Stimulated activated naive CD8-positive, alpha-beta T cell treated with anti-CD3 and anti-CD28 coated beads, Interleukin-15, Interleukin-2, amounts not matched to agents 100 ng/mL and 50 ng/mL, for 24 hours (primary cell): Measurements from ENCODE around the gene PRKCA.
"Not testable (repeated sequence)": the region's sequence is repeated elsewhere in the genome, so short reads cannot be mapped to it uniquely, and the experiment has no call there.

ENCODE experiments used
- H3K27ac Mint-ChIP-seq: one replicate; pipeline ENCODE4 v1.8.0; 2021; ENCODE audit warnings: mild to moderate bottlenecking, mixed read lengths
- H3K27me3 Mint-ChIP-seq: one replicate; pipeline ENCODE4 v1.8.0; 2021; ENCODE audit warnings: mixed read lengths
- H3K36me3 Mint-ChIP-seq: one replicate; pipeline ENCODE4 v1.8.0; 2021; ENCODE audit warnings: low read depth, mixed read lengths
- H3K4me1 Mint-ChIP-seq: one replicate; pipeline ENCODE4 v1.8.0; 2021; ENCODE audit warnings: low read depth, mixed read lengths
- H3K4me3 Mint-ChIP-seq: one replicate; pipeline ENCODE4 v1.8.0; 2021; ENCODE audit warnings: mild to moderate bottlenecking, mixed read lengths
- H3K9me3 Mint-ChIP-seq: one replicate; pipeline ENCODE4 v1.8.0; 2021; ENCODE audit warnings: mixed read lengths

The PRKCA gene

DNA sequence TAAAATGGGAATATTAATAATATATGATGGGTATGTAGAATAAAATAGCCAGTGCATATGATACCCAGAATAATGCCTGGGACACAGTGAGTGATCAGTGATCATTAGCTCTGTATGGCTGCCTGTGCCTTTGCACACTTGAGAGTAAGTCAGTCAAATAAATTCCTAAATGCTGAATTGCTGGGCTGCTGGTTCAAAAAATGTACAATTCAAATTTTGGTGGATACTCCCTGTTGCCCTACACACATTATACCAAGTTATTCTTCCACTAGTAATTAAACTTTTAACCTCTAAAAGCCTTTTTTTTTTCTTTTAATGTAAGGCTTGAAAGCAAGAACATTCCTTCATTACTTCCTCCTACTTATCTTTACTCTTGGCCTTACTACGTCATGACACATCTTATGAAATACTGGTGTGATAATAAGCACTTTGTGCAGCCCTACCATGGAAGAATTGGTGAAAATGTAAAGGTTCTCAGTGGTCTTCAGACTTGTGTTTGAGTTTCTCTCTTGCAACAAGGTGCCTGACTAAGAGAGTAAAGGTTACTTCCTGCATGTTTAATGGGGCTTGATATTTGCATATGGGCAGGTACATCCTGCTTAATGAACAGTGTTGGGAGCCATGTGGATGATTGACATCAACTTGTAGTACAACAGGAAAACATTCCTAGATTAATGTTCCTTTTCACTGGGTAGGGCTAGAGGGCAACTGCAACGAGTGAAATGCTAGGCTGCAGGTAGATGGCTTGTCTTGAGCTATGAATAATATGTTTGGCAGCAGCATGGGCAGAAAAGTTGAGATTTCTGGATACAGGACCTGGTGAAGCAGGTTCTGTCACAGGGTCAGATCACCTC lies 84.3 kb downstream of the PRKCA start:
- Mint-ChIP-seq H3K36me3 (peaks cover 55% of the 10 kb centered on the region), H3K27me3 (no peaks in the 10 kb centered on the region), H3K9me3 (no peaks in the 10 kb centered on the region), H3K4me3 (no peak overlapping the region), H3K4me1 (peaks cover 81% of the 10 kb centered on the region), H3K27ac (peak overlapping the region; percentile 80)

DNA sequence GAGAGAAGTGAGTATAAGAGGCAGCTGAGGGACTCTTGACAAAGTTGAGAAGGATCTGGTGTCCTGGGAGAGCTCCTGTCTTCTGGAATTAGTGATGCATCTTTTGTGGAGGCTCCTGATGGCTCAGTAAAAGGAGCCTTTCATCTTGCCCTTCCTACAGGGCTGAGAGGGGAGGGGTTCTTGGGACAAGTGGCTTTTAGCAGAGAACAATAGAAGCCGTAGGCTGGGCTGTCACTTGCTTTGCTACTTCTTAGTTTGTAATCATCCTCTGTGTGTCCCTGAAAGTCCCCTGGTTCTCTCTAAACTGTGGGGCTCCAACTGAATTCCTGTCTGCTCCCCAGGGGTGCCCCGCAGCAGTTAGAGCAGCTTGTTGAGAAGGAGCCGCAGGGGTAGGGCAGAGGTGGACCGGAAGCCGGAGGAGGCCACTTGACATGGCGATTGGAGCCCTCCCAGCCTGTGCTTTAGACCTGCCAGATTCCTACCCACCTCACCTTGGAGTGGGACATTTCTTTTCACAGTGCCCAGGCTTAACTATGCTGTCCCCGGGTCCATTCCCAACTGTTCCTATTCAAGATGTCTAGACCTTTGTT lies 85.1 kb downstream of the PRKCA start:
- Mint-ChIP-seq H3K9me3 (no peaks in the 10 kb centered on the region), H3K27me3 (no peaks in the 10 kb centered on the region), H3K27ac (peak overlapping the region; percentile 80), H3K4me1 (peaks cover 84% of the 10 kb centered on the region), H3K4me3 (no peak overlapping the region), H3K36me3 (peaks cover 55% of the 10 kb centered on the region)

DNA sequence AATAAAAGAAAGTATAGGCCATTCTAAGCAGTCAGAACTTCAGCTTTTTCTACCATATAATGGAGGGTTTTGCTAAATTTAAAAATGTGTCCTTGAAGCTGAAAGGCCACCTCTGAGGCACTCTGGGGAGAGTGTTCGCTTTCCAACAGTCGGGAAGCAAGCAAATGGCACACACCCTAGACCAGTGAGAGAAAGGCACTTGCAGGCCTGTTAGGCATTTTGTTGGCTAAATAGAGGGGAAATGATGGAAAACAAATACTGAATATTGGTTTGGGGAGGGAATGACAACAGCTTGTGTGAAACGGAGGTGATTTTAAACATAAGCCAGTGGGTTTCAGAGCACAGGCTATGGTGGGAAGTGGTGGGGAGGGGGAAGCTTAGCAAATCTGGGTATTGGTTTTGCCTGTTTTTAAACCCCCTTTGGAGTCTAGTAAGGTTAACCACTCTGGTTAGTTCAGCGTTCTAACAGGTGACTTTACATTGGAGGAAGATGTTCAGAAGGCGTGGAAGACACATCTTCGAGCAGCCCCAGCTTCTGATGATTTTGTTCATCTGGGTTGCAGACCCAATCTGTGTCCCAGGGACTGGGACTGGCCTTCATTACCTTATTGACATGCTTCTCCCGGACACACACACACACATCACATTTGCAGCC lies 90.5 kb downstream of the PRKCA start:
- peak overlapping the region; percentile 43 for H3K4me3 Mint-ChIP-seq

DNA sequence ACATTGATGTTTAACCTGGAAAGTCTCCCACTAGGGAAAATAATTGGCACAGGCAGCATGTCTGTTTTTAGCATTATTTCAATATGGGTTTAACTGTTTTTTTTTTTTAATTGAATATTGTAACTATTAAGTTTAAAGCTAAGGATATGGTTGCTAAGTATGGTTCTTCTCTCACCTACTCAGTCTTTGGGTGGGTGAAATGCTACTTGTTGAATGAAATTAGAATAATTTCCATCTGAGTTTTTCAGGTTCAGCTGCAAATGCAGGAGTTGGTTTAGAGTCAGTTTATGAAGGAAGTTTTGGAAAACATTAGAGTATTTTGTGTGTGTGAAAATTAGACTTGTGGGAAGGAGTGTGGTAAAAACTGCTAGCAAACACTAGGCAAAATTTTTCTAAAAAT lies 93.5 kb downstream of the PRKCA start:
- Mint-ChIP-seq H3K27me3 (no peaks in the 10 kb centered on the region), H3K4me1 (peaks cover 96% of the 10 kb centered on the region), H3K9me3 (no peaks in the 10 kb centered on the region), H3K4me3 (peak overlapping the region; percentile 11), H3K27ac (peak overlapping the region; percentile 42), H3K36me3 (peaks cover 41% of the 10 kb centered on the region)

More for the DNA sequence above, 90.5 kb downstream of the PRKCA start:
- peak overlapping the region; percentile 70 for H3K27ac Mint-ChIP-seq
- H3K4me1 Mint-ChIP-seq, result peaks cover 89% of the 10 kb centered on the region
- H3K36me3 Mint-ChIP-seq, result peaks cover 56% of the 10 kb centered on the region
- H3K9me3 Mint-ChIP-seq, result no peaks in the 10 kb centered on the region
- no peaks in the 10 kb centered on the region for H3K27me3 Mint-ChIP-seq

DNA sequence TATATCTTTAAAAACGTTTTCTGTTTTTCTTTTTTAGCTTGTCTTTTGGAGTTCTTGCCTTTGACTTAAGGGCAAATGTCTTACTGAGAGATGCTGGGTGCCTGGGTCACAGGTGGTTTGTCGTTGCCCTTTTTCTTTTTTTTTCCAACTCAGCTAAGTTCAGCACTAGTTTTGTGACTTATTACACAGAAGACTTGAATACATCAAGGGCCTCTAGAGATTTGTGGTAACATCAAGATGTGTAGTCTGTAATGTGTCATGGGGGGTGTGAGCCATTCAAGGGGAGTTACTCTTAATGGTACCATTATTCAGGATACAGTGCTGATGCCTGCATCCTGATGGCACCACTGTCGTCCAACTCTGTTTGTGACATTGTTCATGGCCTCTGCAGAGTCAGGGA lies 95.1 kb downstream of the PRKCA start:
- peaks cover 42% of the 10 kb centered on the region for H3K36me3 Mint-ChIP-seq
- H3K27ac Mint-ChIP-seq, result peak overlapping the region; percentile 72
- no peaks in the 10 kb centered on the region for H3K27me3 Mint-ChIP-seq
- peak overlapping the region; percentile 10 for H3K4me3 Mint-ChIP-seq
- H3K9me3 Mint-ChIP-seq, result no peaks in the 10 kb centered on the region
- peaks cover 96% of the 10 kb centered on the region for H3K4me1 Mint-ChIP-seq

DNA sequence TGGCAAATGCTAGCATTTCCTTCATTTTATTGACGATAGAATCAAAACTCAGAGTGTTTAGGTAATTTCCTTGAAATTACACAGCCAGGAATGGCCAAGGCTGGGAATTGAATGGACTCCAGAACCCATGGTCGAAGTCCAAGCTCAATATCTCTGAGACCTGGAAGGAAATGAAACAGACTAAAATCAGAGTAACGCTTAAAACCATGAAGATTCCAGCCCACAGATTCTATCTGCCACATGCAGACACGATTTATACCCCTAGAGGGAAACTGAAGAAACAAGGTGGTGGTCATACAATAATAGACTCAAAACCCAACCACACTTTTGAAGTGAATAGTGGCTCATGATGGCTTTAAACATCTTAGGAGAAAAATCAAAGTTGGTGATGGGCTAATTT lies 95.6 kb downstream of the PRKCA start:
- Mint-ChIP-seq H3K36me3 (peaks cover 40% of the 10 kb centered on the region), H3K27me3 (no peaks in the 10 kb centered on the region), H3K9me3 (no peaks in the 10 kb centered on the region), H3K4me1 (peaks cover 96% of the 10 kb centered on the region), H3K27ac (peak overlapping the region; percentile 72), H3K4me3 (peak overlapping the region; percentile 27)

DNA sequence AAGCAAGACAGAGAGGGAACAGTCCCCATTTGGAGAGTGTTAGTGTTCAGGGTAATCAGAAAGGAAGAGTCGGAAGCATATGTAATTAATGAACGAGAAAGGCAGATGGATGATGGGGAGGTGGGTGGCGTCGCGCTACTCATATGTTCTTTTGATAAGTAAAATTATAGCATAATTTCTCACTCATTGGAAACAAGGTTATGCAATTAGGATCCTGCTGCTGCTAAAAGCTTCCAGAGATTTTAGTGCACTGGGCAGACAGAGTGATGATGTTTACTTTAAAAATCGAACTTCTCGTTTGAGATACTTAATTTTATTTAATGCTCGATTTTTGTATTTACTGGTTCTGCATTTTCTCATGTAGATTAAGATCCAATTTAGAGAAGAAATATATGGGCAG lies 96.2 kb downstream of the PRKCA start:
- H3K4me3 Mint-ChIP-seq, result peak overlapping the region; percentile 27
- H3K36me3 Mint-ChIP-seq, result peaks cover 36% of the 10 kb centered on the region
- H3K27ac Mint-ChIP-seq, result peak overlapping the region; percentile 72
- no peaks in the 10 kb centered on the region for H3K9me3 Mint-ChIP-seq
- no peaks in the 10 kb centered on the region for H3K27me3 Mint-ChIP-seq
- peaks cover 96% of the 10 kb centered on the region for H3K4me1 Mint-ChIP-seq

DNA sequence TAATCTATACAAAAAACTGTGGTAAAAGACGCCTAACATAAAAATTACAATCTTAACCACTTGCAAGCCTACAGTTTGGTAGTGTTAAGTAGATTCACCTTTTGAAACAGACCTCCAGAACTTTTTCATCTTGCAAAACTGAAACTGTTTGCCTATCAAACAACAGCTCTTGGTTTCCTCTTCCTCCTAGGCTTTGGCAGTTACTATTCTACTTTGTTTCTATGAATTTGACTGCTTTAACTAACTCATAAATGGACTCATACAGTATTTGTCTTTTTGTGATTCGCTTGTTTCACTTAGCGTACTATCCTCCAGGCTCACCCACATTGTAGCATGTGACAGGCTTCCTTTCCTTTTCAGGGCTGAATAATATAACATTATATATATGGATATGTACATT lies 97.0 kb downstream of the PRKCA start:
- H3K27ac Mint-ChIP-seq, result peak overlapping the region; percentile 72
- H3K4me3 Mint-ChIP-seq, result peak overlapping the region; percentile 27

DNA sequence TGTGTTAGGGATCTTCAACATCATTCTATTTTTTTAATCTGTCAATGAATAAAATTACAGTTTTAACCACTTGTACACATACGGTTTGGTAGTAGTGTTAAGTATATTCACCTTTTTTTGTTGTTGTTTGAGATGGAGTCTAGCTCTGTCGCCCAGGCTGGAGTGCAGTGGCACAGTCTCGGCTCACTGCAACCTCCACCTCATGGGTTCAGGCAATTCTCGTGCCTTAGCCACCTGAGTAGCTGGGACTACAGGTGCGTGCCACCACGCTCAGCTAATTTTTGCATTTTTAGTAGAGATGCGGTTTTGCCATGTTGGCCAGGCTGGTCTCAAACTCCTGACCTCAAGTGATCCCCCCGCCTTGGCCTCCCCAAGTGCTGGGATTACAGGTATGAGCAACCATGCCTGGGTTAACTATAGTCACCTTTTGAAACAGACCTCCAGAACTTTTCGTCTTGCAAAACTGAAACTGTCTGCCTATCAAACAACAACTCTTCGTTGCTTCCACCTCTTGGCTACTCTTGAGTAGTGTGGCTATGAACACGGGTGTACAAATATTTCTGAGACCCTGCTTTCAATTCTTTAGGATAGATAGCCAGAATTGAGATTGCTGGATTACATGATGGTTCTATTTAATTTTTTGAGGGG lies 97.8 kb downstream of the PRKCA start:
- H3K4me3 Mint-ChIP-seq, H3K9me3 Mint-ChIP-seq, H3K27me3 Mint-ChIP-seq: not testable (repeated sequence)
- Mint-ChIP-seq H3K4me1 (peaks cover 93% of the 10 kb centered on the region), H3K27ac (peak overlapping the region; percentile 83), H3K36me3 (peaks cover 28% of the 10 kb centered on the region)

More for the DNA sequence above, 97.0 kb downstream of the PRKCA start:
- peaks cover 96% of the 10 kb centered on the region for H3K4me1 Mint-ChIP-seq
- peaks cover 28% of the 10 kb centered on the region for H3K36me3 Mint-ChIP-seq
- H3K9me3 Mint-ChIP-seq, result no peaks in the 10 kb centered on the region
- H3K27me3 Mint-ChIP-seq, result no peaks in the 10 kb centered on the region

DNA sequence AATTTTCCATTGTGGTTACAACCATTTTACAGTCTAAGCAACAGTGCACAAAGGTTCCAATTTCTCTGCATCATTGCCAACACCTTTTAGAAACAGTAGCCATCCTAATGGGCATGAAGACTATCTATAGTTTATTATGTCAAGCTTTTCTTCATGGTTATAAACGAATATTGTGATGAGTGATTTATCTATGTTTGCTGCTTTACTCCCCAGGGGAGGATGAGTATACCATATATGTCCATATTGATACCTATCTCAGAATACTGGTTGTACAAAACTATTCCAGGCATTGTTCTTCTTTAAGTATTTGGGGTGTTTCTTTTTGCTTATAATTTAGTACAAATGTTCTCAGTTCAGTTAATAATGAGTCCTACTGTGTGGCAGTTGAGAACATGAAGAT lies 98.3 kb downstream of the PRKCA start:
- peak overlapping the region; percentile 83 for H3K27ac Mint-ChIP-seq
- H3K4me1 Mint-ChIP-seq, result peaks cover 93% of the 10 kb centered on the region
- peaks cover 28% of the 10 kb centered on the region for H3K36me3 Mint-ChIP-seq
- no peaks in the 10 kb centered on the region for H3K9me3 Mint-ChIP-seq
- peak overlapping the region; percentile 36 for H3K4me3 Mint-ChIP-seq
- no peaks in the 10 kb centered on the region for H3K27me3 Mint-ChIP-seq

DNA sequence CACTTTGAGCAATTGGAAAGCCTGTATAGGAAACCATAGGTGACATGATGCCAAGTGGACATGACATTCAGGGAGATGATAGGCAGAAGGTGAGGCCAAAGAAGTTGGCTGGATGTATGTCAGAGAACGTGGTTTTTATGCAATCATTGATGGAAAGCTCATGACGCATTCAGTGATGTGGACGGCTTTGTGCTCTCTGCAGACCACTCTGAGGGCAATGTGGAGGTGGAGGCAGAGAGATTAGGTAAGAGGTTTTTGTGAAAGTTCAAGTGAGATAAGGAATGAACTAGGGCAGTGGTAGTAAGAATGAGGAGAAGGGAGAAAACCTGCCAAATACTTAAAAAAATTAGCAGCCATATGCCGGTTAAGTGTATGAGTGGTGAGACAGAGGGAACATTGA lies 99.0 kb downstream of the PRKCA start:
- Mint-ChIP-seq H3K27ac (peak overlapping the region; percentile 83), H3K4me1 (peaks cover 93% of the 10 kb centered on the region), H3K27me3 (no peaks in the 10 kb centered on the region), H3K9me3 (no peaks in the 10 kb centered on the region), H3K4me3 (peak overlapping the region; percentile 11), H3K36me3 (peaks cover 28% of the 10 kb centered on the region)

DNA sequence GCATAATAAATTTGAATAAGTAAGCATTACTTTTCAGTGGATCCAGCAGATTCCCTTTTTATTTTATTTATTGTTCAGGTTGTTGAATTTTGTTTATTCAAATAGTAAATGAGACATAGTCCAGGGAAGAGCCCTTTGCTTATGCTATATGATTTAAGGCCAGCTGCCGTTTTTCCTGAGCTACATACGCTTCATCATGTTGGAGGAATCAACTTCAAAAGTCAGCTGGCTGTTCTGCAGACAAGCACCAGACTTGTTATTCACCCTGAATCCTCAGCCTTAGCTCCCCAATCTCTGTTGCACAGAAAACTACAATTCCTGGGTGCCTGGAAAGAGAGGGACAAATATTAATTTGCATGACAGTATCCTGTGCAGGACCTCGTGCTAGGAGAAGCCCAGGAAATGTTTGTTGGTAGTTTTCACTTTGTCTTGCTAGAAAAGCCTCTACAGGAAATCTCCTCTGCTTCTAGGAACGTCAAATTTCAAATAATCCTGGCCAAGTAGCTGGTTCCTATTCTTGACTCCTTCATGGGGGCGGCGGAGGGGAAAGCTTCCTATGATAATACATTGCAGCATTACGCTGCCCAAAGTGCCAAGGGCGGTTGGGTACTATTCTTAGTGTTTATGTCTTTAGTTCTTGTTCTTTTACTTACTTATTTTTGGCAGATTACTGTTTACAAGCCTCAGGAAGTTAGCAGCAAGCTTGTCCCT lies 101.6 kb downstream of the PRKCA start:
- Mint-ChIP-seq H3K36me3 (peaks cover 29% of the 10 kb centered on the region), H3K27ac (peak overlapping the region; percentile 65), H3K4me1 (peaks cover 88% of the 10 kb centered on the region), H3K4me3 (no peak overlapping the region), H3K27me3 (no peaks in the 10 kb centered on the region), H3K9me3 (no peaks in the 10 kb centered on the region)

DNA sequence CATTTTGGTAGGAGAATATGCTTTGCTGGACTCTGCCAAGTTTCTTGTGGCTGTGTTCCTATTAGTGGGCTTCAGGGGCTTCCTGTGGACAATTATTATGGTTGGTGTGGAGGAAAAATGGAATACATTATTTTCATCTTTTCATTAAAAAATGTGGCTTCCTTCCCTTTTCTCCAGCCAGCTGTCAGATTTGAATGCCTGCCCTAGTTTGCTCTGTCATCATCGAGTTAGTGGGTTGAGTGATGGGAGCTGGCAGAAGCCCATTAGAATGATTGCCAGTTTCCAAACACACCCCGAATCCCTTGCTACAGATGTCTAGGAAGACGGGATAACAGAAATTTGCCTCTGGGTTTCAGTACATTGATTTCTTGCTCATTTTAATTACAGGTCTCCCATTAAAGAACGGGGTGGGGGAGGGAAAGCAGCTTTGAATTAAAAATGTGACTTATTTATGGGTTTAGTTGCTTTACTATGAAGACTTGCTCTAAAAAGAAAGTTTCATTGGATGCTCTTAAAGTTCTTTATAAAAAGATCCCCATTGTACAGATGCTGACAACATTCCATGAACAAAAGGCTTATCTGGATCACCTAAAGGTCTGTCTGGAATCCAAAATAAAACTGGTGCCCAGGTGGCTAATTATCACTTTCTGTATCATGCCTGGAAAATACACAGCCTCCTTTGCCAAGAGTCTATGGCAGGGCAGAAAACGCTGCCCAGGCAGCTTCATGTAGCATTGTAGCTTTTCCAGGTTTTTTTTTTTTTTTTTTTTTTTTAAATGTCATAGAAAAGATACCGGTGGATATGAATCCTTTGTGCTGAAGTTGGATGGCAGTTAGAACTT lies 103.6 kb downstream of the PRKCA start:
- H3K27ac Mint-ChIP-seq, result peak overlapping the region; percentile 81
- H3K36me3 Mint-ChIP-seq, result peaks cover 27% of the 10 kb centered on the region
- peak overlapping the region; percentile 63 for H3K4me3 Mint-ChIP-seq
- H3K27me3 Mint-ChIP-seq, result no peaks in the 10 kb centered on the region
- H3K4me1 Mint-ChIP-seq, result peaks cover 78% of the 10 kb centered on the region
- no peaks in the 10 kb centered on the region for H3K9me3 Mint-ChIP-seq
